HG03571 (cell line): ENCODE results near the gene OR10G7.

ENCODE experiments used
- ATAC-seq: cut with Tn5 transposase; IDR thresholded peaks from one replicate; pipeline ENCODE4 v1.9.1; 2021; ENCODE audit not compliant: unreplicated experiment

OR10G7 gene

GRCh38 chr11:124041254-124041653 lies at the start of gene OR10G7:
Gene OR10G7, minus strand, starts transcription at chr11:124041325. Its CDS starts 2,324 bp downstream, at chr11:124039001.
- no peak for ATAC-seq

- ATAC-seq: no peak
Observed at GRCh38 chr11:124085997-124086846, 45.1 kb upstream of the OR10G7 start.

- no peak for ATAC-seq
Observed at GRCh38 chr11:124085583-124085982, 44.5 kb upstream of the OR10G7 start.

- no peak for ATAC-seq
Observed at GRCh38 chr11:124082371-124082770, 41.2 kb upstream of the OR10G7 start.

GRCh38 chr11:124081483-124081882 lies 40.4 kb upstream of the OR10G7 start:
- ATAC-seq: no peak

- ATAC-seq: no peak
Observed at GRCh38 chr11:124080327-124081001, 39.3 kb upstream of the OR10G7 start.

- no peak for ATAC-seq
Observed at GRCh38 chr11:124079631-124080326, 38.7 kb upstream of the OR10G7 start.

GRCh38 chr11:124078591-124078990 lies 37.5 kb upstream of the OR10G7 start:
- ATAC-seq: no peak

- ATAC-seq: no peak
Observed at GRCh38 chr11:124077266-124077665, 36.1 kb upstream of the OR10G7 start.

- peak; percentile 58 for ATAC-seq
Observed at GRCh38 chr11:124075841-124076651, 34.9 kb upstream of the OR10G7 start.

- ATAC-seq: no peak
Observed at GRCh38 chr11:124075492-124075840, 34.3 kb upstream of the OR10G7 start.

- no peak for ATAC-seq
Observed at GRCh38 chr11:124074554-124074953, 33.4 kb upstream of the OR10G7 start.

GRCh38 chr11:124072147-124072546 lies 31.0 kb upstream of the OR10G7 start:
- ATAC-seq: no peak

- ATAC-seq: peak; percentile 0
Observed at GRCh38 chr11:124071623-124071948, 30.5 kb upstream of the OR10G7 start.

- peak; percentile 87 for ATAC-seq
Observed at GRCh38 chr11:124070915-124071622, 29.9 kb upstream of the OR10G7 start.

GRCh38 chr11:124069429-124070401 lies 28.6 kb upstream of the OR10G7 start:
- peak; percentile 61 for ATAC-seq

- ATAC-seq: no peak
Observed at GRCh38 chr11:124068601-124069110, 27.5 kb upstream of the OR10G7 start.

GRCh38 chr11:124052966-124053365 lies 11.8 kb upstream of the OR10G7 start:
- ATAC-seq: no peak

GRCh38 chr11:124050748-124051147 lies 9.6 kb upstream of the OR10G7 start:
- no peak for ATAC-seq
